Activated B cell treated with CpG ODN at 0.5 μM for 24 hours (primary cell): ENCODE measurements around the gene ERBB4. TPM values are rescaled to one million over a fixed set of nuclear protein-coding genes. Genes with fewer than 3 reads are reported as not detected.

ENCODE experiments used
- ATAC-seq: fragments of 200-7000 bp; cut with Tn5 transposase; one replicate; pipeline ENCODE4 v1.10.0; 2021; ENCODE audit warnings: low read depth, mild to moderate bottlenecking, moderate library complexity
- CTCF ChIA-PET: fragments of 350-600 bp; sonication (Branson Sonifier 250); formaldehyde crosslinking; loops from one replicate; lab custom pipeline; 2021; ENCODE audit warnings: antibody characterized with exemption; lab: Charles Lee
- POLR2A ChIA-PET: fragments of 350-600 bp; sonication (Branson Sonifier 250); formaldehyde crosslinking; loops from one replicate; lab custom pipeline; 2021; ENCODE audit warnings: antibody characterized with exemption; lab: Charles Lee
- DNase-seq: peaks from one replicate; pipeline ENCODE4 v3.0.0; 2022
- H3K27ac Mint-ChIP-seq: one replicate; pipeline ENCODE4 v1.8.0; 2020; ENCODE audit warnings: mixed read lengths
- H3K27me3 Mint-ChIP-seq: one replicate; pipeline ENCODE4 v1.8.0; 2021; ENCODE audit warnings: mixed read lengths
- H3K36me3 Mint-ChIP-seq: one replicate; pipeline ENCODE4 v1.8.0; 2021; ENCODE audit warnings: low read depth, mixed read lengths
- H3K4me1 Mint-ChIP-seq: one replicate; pipeline ENCODE4 v1.8.0; 2021; ENCODE audit warnings: mixed read lengths
- H3K4me3 Mint-ChIP-seq: one replicate; pipeline ENCODE4 v1.8.0; 2020; ENCODE audit warnings: mild to moderate bottlenecking, mixed read lengths
- H3K9me3 Mint-ChIP-seq: one replicate; pipeline ENCODE4 v1.8.0; 2020; ENCODE audit warnings: mixed read lengths
- CTCF ChIP-seq: fragments of 200-600 bp; IDR thresholded peaks from one replicate; pipeline ENCODE4 v1.8.0; 2022; ENCODE audit warnings: antibody characterized with exemption, mild to moderate bottlenecking
- intact Hi-C: fragments of 100-400 bp; cut with micrococcal nuclease; formaldehyde crosslinking; loops from one replicate; pipeline ENCODE4 v1.15.1; 2024
- total RNA-seq: library from RNA; stranded (reverse); gene quantifications from 2 replicates; pipeline ENCODE4 v1.2.3, GENCODE V29; 2022

Gene ERBB4
- total RNA-seq, 1 donor from 2014 or later, result not detected

DNA sequence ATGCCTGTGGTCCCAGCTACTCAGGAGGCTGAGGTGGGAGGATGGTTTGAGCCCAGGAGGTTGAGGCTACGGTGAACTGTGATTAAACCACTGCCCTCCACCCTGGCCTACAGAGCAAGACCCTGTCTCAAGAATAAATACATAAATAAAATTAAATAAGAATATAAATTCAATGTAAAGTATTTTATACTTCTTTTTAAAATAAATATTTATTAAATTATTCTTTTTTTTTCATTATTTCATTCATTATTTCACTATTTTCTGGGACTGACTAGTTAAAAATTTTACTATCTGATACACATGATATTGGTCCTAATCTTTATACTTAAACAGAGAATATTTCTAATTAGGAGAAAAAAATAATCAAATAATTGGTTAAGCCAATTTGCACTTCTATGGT lies 917.6 kb downstream of the ERBB4 start:
- H3K4me3 Mint-ChIP-seq, result no peak overlapping the region
- intact Hi-C loops, result no loop called here

GRCh38 chr2:211617803-211618202 lies 920.8 kb downstream of the ERBB4 start:
- Mint-ChIP-seq H3K9me3 (no peaks in the 10 kb centered on the region), H3K4me1 (no peaks in the 10 kb centered on the region), H3K27ac (no peak overlapping the region), H3K36me3 (no peaks in the 10 kb centered on the region), H3K27me3 (no peaks in the 10 kb centered on the region), H3K4me3 (no peak overlapping the region)
- ChIA-PET CTCF (no interaction called here), POLR2A (no interaction called here)
- ATAC-seq (no peak), DNase-seq (no peak)
- intact Hi-C loops, result no loop called here
- no peak for TF ChIP-seq CTCF

More for the DNA sequence above, 917.6 kb downstream of the ERBB4 start:
- ATAC-seq (no peak), DNase-seq (no peak)
- CTCF ChIA-PET, result no interaction called here
- no peak overlapping the region for H3K27ac Mint-ChIP-seq
- H3K9me3 Mint-ChIP-seq, result peaks cover 2% of the 10 kb centered on the region
- H3K27me3 Mint-ChIP-seq, result no peaks in the 10 kb centered on the region
- H3K4me1 Mint-ChIP-seq, result no peaks in the 10 kb centered on the region
- POLR2A ChIA-PET, result no interaction called here
- H3K36me3 Mint-ChIP-seq, result no peaks in the 10 kb centered on the region
- no peak for TF ChIP-seq CTCF

- TF ChIP-seq CTCF, result no peak
- H3K27ac Mint-ChIP-seq, result no peak overlapping the region
- no peaks in the 10 kb centered on the region for H3K36me3 Mint-ChIP-seq
- no peaks in the 10 kb centered on the region for H3K27me3 Mint-ChIP-seq
- no peak overlapping the region for H3K4me3 Mint-ChIP-seq
- peaks cover 3% of the 10 kb centered on the region for H3K4me1 Mint-ChIP-seq
- intact Hi-C loops, result no loop called here
- no peak for ATAC-seq
- CTCF ChIA-PET, result no interaction called here
- H3K9me3 Mint-ChIP-seq, result peaks cover 3% of the 10 kb centered on the region
- POLR2A ChIA-PET, result no interaction called here
- no peak for DNase-seq
Observed at GRCh38 chr2:211611621-211612020, 927.0 kb downstream of the ERBB4 start.

- Mint-ChIP-seq H3K27me3 (no peaks in the 10 kb centered on the region), H3K4me1 (peaks cover 3% of the 10 kb centered on the region), H3K36me3 (no peaks in the 10 kb centered on the region), H3K27ac (no peak overlapping the region), H3K4me3 (no peak overlapping the region), H3K9me3 (peaks cover 3% of the 10 kb centered on the region)
- intact Hi-C loops, result no loop called here
- DNase-seq (no peak), ATAC-seq (no peak)
- ChIA-PET CTCF (no interaction called here), POLR2A (no interaction called here)
- TF ChIP-seq CTCF, result no peak
Observed at GRCh38 chr2:211611061-211611518, 927.5 kb downstream of the ERBB4 start.

- ChIA-PET CTCF (no interaction called here), POLR2A (no interaction called here)
- intact Hi-C loops, result no loop called here
- Mint-ChIP-seq H3K9me3 (peaks cover 3% of the 10 kb centered on the region), H3K27ac (no peak overlapping the region), H3K4me1 (peaks cover 3% of the 10 kb centered on the region), H3K27me3 (no peaks in the 10 kb centered on the region), H3K4me3 (no peak overlapping the region), H3K36me3 (no peaks in the 10 kb centered on the region)
- no peak for TF ChIP-seq CTCF
- ATAC-seq (no peak), DNase-seq (no peak)
Observed at GRCh38 chr2:211609127-211609526, 929.5 kb downstream of the ERBB4 start.
